Ovary (tissue), 3 donors: Measurements from ENCODE around the gene PTMS.

Source experiments
- EP300 ChIP-seq: sonication (generic); formaldehyde crosslinking; IDR thresholded peaks from one replicate; pipeline ENCODE4 v1.6.1; 2017; ENCODE audit warnings: antibody characterized with exemption
- POLR2A ChIP-seq: fragments of 450-650 bp; IDR thresholded peaks from one replicate; pipeline ENCODE4 v1.6.1; 2017; ENCODE audit warnings: antibody characterized with exemption, mild to moderate bottlenecking, moderate library complexity
- TF ChIP-seq, protein P1 (sequence below), 3 donors: fragments of 450-650 bp in 2 of 3; fragments of 200-600 bp in 1 of 3; IDR thresholded peaks; one replicate each; pipeline versions ENCODE4 v1.5.1 to v1.8.0; 2016 to 2022; ENCODE audit warnings: antibody characterized with exemption in 3 of 3, mild to moderate bottlenecking in 1 of 3
- donor health status: DM: no; HTN: no; CAD: no.

DNA sequence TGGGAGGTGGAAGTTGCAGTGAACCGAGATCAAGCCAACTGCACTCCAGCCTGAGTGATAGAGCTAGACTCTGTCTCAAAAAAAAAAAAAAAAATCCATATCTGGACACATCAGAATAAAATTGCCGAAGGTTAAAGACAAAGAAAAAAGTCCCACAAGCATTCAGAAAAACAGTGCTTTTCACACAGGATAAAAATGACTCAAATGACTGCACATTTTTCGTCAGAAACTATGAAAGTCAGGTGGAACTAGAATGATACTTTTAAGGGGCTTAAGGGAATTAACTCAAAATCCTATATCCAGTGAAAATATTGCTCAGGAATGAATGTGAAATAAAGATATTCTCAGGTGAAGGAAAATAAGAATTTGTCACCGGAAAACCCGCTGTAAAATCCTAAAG is 29.4 kb upstream of the PTMS start:
- TF ChIP-seq EP300 (no peak), POLR2A (no peak)
- TF ChIP-seq, protein P1, sequence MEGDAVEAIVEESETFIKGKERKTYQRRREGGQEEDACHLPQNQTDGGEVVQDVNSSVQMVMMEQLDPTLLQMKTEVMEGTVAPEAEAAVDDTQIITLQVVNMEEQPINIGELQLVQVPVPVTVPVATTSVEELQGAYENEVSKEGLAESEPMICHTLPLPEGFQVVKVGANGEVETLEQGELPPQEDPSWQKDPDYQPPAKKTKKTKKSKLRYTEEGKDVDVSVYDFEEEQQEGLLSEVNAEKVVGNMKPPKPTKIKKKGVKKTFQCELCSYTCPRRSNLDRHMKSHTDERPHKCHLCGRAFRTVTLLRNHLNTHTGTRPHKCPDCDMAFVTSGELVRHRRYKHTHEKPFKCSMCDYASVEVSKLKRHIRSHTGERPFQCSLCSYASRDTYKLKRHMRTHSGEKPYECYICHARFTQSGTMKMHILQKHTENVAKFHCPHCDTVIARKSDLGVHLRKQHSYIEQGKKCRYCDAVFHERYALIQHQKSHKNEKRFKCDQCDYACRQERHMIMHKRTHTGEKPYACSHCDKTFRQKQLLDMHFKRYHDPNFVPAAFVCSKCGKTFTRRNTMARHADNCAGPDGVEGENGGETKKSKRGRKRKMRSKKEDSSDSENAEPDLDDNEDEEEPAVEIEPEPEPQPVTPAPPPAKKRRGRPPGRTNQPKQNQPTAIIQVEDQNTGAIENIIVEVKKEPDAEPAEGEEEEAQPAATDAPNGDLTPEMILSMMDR (IDR thresholded peaks at IDR 0.05), result no peak
